GM23248 (cell line): ENCODE results near the gene FAM186B. TPM values are rescaled to one million over a fixed set of nuclear protein-coding genes. Genes with fewer than 3 reads are reported as not detected.

ENCODE experiments used
- DNase-seq: peaks from one replicate; pipeline ENCODE4 v3.0.0-alpha.2; 2015
- H2AFZ ChIP-seq: fragments of 200-600 bp; sonication (generic); 2 replicates; pipeline ENCODE4 v1.6.1; 2016; ENCODE audit warnings: antibody characterized with exemption
- H3F3A ChIP-seq: fragments of 200-600 bp; sonication (generic); 2 replicates; pipeline ENCODE4 v1.6.1; 2016; ENCODE audit warnings: mild to moderate bottlenecking, antibody characterized with exemption, mixed run types; ENCODE audit not compliant: insufficient read depth
- H3K27ac ChIP-seq: fragments of 200-600 bp; sonication (generic); 2 replicates; pipeline ENCODE4 v1.5.1; 2016; ENCODE audit warnings: mild to moderate bottlenecking
- H3K27me3 ChIP-seq: fragments of 200-600 bp; sonication (generic); replicated peaks from 2 replicates; pipeline ENCODE4 v1.6.1; 2016; ENCODE audit warnings: mild to moderate bottlenecking; ENCODE audit not compliant: insufficient read depth
- H3K36me3 ChIP-seq: fragments of 200-600 bp; sonication (generic); 2 replicates; pipeline ENCODE4 v1.6.1; 2016; ENCODE audit warnings: low read depth, mild to moderate bottlenecking
- H3K4me1 ChIP-seq: fragments of 200-600 bp; sonication (generic); 2 replicates; pipeline ENCODE4 v1.6.1; 2016; ENCODE audit warnings: mild to moderate bottlenecking; ENCODE audit not compliant: insufficient read depth
- H3K4me2 ChIP-seq: fragments of 200-600 bp; sonication (generic); one replicate; pipeline ENCODE4 v1.6.1; 2016; ENCODE audit warnings: mild to moderate bottlenecking; ENCODE audit not compliant: unreplicated experiment
- H3K4me3 ChIP-seq: fragments of 200-600 bp; sonication (generic); 2 replicates; pipeline ENCODE4 v1.5.1; 2016; ENCODE audit warnings: mild to moderate bottlenecking
- H3K79me2 ChIP-seq: fragments of 200-600 bp; sonication (generic); 2 replicates; pipeline ENCODE4 v1.6.1; 2016; ENCODE audit warnings: mild to moderate bottlenecking; ENCODE audit not compliant: insufficient read depth
- H3K9ac ChIP-seq: fragments of 200-600 bp; sonication (generic); 2 replicates; pipeline ENCODE4 v1.6.1; 2016; ENCODE audit warnings: mild to moderate bottlenecking
- H3K9me2 ChIP-seq: fragments of 200-600 bp; sonication (generic); 2 replicates; pipeline ENCODE4 v1.6.1; 2016; ENCODE audit warnings: mixed run types, mild to moderate bottlenecking, moderate library complexity; ENCODE audit not compliant: insufficient read depth
- H3K9me3 ChIP-seq: fragments of 200-600 bp; sonication (generic); one replicate; pipeline ENCODE4 v1.6.1; 2017; ENCODE audit warnings: low read depth
- H4K20me1 ChIP-seq: fragments of 200-600 bp; sonication (generic); 2 replicates; pipeline ENCODE4 v1.6.0; 2016; ENCODE audit not compliant: insufficient read depth
- EZH2 ChIP-seq: fragments of 200-600 bp; sonication (generic); IDR thresholded peaks from 2 replicates; pipeline ENCODE4 v1.6.1; 2018; ENCODE audit warnings: antibody characterized with exemption, mild to moderate bottlenecking; ENCODE audit not compliant: insufficient read depth, poor library complexity, severe bottlenecking
- EZH2phosphoT487 ChIP-seq: fragments of 200-600 bp; sonication (generic); IDR thresholded peaks from 2 replicates; pipeline ENCODE4 v1.6.1; 2018; ENCODE audit warnings: antibody characterized with exemption, moderate library complexity, mild to moderate bottlenecking, low read depth; ENCODE audit not compliant: insufficient read depth
- whole genome bisulfite sequencing, 2 experiments: methylation state at CpG; one replicate each; pipeline ENCODE4 v1.1.6; 2015 to 2017; ENCODE audit warnings: low lambda C conversion rate in 2 of 2, low coverage in 1 of 2; ENCODE audit errors: missing lambda C conversion rate in 2 of 2; 5-methylcytosine and 5-hydroxymethylcytosine counted together
- in situ Hi-C: fragments of 300-500 bp; cut with MboI; formaldehyde crosslinking; loops from 2 replicates; pipeline ENCODE4 v1.15.0; 2020
- polyA plus RNA-seq: library from polyadenylated mRNA; unstranded; fragments of >200 nt; fragmentation: Nextera tagmentation; extraction: Ambion mirVana; gene quantifications from 2 replicates; pipeline ENCODE4 v1.2.1, GENCODE V29; 2016
- total RNA-seq: library from RNA; depleted of rRNA; stranded (reverse); fragments of >200 nt; shearing (Covaris generic); gene quantifications from 2 replicates; pipeline ENCODE4 v1.2.3, GENCODE V29; 2014

The FAM186B gene
- total and polyA plus RNA-seq, 2 experiments from 2014 or later = 0.22 to 0.38 TPM

- H3K27me3 ChIP-seq = no peaks in the 10 kb centered on the region
- TF ChIP-seq EZH2phosphoT487 (no peak), EZH2 (no peak)
- no peaks in the 10 kb centered on the region for H3F3A ChIP-seq
- in situ Hi-C loops = no loop called here
- H4K20me1 ChIP-seq = no peaks in the 10 kb centered on the region
- H3K9ac ChIP-seq = no peak overlapping the region
- WGBS, 2 experiments = 91% methylated on average over 11 of the region's 11 CpGs
- H3K9me3 ChIP-seq = no peaks in the 10 kb centered on the region
- H3K27ac ChIP-seq = no peak overlapping the region
- H3K4me1 ChIP-seq = no peaks in the 10 kb centered on the region
- DNase-seq = no peak
- no peaks in the 10 kb centered on the region for H3K9me2 ChIP-seq
- no peak overlapping the region for H3K4me3 ChIP-seq
- no peaks in the 10 kb centered on the region for H3K79me2 ChIP-seq
- no peak overlapping the region for H3K4me2 ChIP-seq
- no peaks in the 10 kb centered on the region for H3K36me3 ChIP-seq
- no peak overlapping the region for H2AFZ ChIP-seq
These were observed 18.1 kb downstream of the FAM186B start for GRCh38 chr12:49587174-49587908.

- Histone ChIP-seq H3K79me2 (no peaks in the 10 kb centered on the region), H3K27ac (no peak overlapping the region), H3F3A (no peaks in the 10 kb centered on the region), H3K9me3 (no peaks in the 10 kb centered on the region), H3K4me1 (no peaks in the 10 kb centered on the region), H4K20me1 (no peaks in the 10 kb centered on the region), H3K36me3 (no peaks in the 10 kb centered on the region), H3K9ac (no peak overlapping the region), H2AFZ (no peak overlapping the region), H3K9me2 (no peaks in the 10 kb centered on the region), H3K4me2 (no peak overlapping the region), H3K4me3 (no peak overlapping the region), H3K27me3 (no peaks in the 10 kb centered on the region)
- in situ Hi-C loops = no loop called here
- no peak for DNase-seq
- no peak for TF ChIP-seq EZH2phosphoT487
- no peak for TF ChIP-seq EZH2
- 96 to 97% methylated on average over 16 of the region's 16 CpGs for WGBS, 2 experiments
These were observed 19.7 kb downstream of the FAM186B start for GRCh38 chr12:49585477-49586459.

GRCh38 chr12:49584591-49584990, 20.8 kb downstream of the FAM186B start:
- H3K27ac ChIP-seq = no peak overlapping the region
- no peaks in the 10 kb centered on the region for H3K4me1 ChIP-seq
- H3K9ac ChIP-seq = no peak overlapping the region
- H3K79me2 ChIP-seq = no peaks in the 10 kb centered on the region
- no peaks in the 10 kb centered on the region for H3K9me2 ChIP-seq
- H2AFZ ChIP-seq = no peak overlapping the region
- WGBS, 2 experiments = 83 to 93% methylated on average over 7 of the region's 7 CpGs
- DNase-seq = no peak
- H3F3A ChIP-seq = no peaks in the 10 kb centered on the region
- in situ Hi-C loops = no loop called here
- H3K9me3 ChIP-seq = no peaks in the 10 kb centered on the region
- no peaks in the 10 kb centered on the region for H3K27me3 ChIP-seq
- no peaks in the 10 kb centered on the region for H4K20me1 ChIP-seq
- H3K4me2 ChIP-seq = no peak overlapping the region
- H3K4me3 ChIP-seq = no peak overlapping the region
- no peak for TF ChIP-seq EZH2
- TF ChIP-seq EZH2phosphoT487 = no peak
- no peaks in the 10 kb centered on the region for H3K36me3 ChIP-seq

GRCh38 chr12:49583366-49584094, 21.9 kb downstream of the FAM186B start:
- H2AFZ ChIP-seq = no peak overlapping the region
- TF ChIP-seq EZH2 (no peak), EZH2phosphoT487 (no peak)
- no peaks in the 10 kb centered on the region for H4K20me1 ChIP-seq
- H3K9ac ChIP-seq = no peak overlapping the region
- in situ Hi-C loops = no loop called here
- no peaks in the 10 kb centered on the region for H3F3A ChIP-seq
- no peak overlapping the region for H3K4me3 ChIP-seq
- DNase-seq = peak; percentile 12
- H3K36me3 ChIP-seq = no peaks in the 10 kb centered on the region
- H3K27me3 ChIP-seq = no peaks in the 10 kb centered on the region
- no peaks in the 10 kb centered on the region for H3K4me1 ChIP-seq
- WGBS, 2 experiments = 71 to 81% methylated on average over 13 of the region's 13 CpGs
- no peaks in the 10 kb centered on the region for H3K9me2 ChIP-seq
- no peak overlapping the region for H3K27ac ChIP-seq
- H3K4me2 ChIP-seq = no peak overlapping the region
- H3K79me2 ChIP-seq = no peaks in the 10 kb centered on the region
- H3K9me3 ChIP-seq = no peaks in the 10 kb centered on the region
